HG03066 (cell line): ENCODE measurements around the gene DNMT1.

Experiments used
- ATAC-seq: cut with Tn5 transposase; IDR thresholded peaks from one replicate; pipeline ENCODE4 v1.9.1; 2021; ENCODE audit warnings: low read depth; ENCODE audit not compliant: unreplicated experiment

DNMT1 gene

DNA sequence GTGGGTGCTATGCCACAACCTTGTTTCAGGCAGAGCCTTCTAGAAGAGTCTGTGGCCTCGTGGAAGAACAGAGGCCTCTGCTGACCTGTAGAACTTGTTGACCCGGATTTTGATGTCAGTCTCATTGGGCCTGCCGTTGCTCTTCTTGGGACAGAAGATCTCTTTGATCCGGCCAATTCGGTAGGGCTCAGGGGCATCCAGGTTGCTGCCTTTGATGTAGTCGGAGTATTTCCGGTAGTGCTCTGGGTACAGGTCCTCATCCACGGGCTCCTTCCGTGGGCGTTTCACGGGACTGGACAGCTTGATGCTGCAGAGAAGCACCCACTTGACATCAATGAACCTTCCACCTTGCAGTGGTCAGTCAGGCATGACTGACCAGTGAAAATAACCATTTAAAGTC is 51.1 kb downstream of the DNMT1 start:
- no peak for ATAC-seq

DNA sequence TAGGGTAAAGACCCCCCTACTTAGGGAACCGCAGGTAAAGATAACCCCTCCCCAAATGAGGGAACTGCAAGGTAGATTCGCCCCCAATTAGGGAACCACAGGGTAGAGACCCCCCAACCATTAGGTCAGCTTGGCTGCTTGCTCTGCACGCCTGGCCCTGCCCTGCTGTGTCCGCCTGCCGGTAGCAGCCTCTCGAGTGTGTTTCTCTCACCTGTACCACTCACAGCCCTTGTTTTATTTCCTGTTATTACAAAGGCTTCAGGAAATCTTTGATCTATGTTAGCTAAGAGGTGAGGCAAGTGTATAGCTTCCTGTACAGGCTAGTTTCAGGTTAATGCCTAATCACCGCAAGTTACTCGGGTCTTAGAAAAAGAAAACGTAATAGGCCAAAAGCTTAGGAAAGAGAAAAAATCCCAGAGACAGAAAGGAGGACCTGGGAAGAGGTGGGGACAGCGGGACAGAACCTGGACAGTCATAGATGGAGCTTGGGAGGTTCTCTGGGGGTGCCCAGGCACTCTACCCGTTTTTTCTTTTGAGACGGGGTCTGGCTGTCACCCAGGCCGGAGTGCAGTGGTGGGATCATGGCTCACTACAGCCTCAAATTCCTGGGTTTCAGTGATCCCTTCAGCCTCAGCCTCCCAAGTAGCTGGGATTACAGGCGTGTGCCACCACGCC is 51.9 kb downstream of the DNMT1 start:
- ATAC-seq, result no peak

DNA sequence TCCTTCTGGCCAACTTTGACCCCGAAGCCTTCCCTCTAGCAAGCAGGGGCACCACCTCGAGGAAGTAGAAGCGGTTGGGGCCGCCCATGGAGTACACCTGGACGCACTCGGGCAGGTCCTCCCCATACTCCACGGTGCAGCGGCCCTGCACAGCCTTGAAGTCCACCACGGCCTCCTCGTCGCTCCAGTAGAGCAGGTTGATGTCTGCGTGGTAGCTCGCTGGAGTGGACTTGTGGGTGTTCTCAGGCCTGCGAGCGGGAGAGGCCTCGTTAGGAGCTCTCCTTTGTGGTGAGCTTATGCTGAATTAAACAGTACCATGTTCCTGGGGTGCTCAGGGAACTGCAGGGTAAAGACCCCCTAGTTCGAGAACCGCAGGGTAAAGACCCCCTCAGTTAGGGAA is 52.8 kb downstream of the DNMT1 start:
- ATAC-seq, result no peak

DNA sequence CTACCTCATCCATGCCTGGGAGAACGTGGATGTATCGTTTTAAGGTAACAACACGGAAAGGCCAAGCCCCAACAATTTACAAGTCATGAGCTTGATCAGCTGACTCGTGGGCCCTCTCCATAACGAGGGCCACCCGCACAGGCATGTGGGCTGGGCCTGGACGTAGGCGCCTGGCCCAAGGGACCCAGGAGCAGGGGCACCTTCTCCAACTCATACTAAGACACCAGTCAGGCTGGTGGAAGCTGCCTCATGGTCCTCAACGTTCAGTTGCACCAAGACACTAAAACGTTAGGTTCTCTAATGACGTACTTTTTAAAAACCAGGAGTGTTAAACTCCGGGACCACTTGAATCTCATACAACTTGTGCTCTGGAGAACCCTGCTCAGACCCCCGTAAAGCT is 53.3 kb downstream of the DNMT1 start:
- ATAC-seq, result no peak

DNA sequence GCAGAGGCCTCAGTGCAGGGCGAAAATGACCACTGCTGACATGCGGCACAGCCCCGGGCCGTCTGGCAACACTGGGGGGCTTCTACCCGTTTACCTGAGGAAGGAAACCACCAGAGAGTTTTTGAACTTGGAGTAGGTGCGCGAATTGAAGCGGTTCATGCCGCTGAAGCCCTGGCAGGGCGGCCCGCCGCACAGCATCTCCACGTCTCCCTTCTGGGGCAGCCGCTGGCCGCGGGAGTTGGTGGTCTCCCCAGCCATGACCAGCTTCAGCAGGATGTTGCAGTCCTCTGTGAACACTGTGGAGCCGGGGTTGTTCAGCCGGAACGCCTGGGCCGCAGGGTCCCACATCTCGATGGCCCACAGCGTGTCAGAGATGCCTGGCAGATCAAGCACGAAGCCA is 54.8 kb downstream of the DNMT1 start:
- no peak for ATAC-seq

DNA sequence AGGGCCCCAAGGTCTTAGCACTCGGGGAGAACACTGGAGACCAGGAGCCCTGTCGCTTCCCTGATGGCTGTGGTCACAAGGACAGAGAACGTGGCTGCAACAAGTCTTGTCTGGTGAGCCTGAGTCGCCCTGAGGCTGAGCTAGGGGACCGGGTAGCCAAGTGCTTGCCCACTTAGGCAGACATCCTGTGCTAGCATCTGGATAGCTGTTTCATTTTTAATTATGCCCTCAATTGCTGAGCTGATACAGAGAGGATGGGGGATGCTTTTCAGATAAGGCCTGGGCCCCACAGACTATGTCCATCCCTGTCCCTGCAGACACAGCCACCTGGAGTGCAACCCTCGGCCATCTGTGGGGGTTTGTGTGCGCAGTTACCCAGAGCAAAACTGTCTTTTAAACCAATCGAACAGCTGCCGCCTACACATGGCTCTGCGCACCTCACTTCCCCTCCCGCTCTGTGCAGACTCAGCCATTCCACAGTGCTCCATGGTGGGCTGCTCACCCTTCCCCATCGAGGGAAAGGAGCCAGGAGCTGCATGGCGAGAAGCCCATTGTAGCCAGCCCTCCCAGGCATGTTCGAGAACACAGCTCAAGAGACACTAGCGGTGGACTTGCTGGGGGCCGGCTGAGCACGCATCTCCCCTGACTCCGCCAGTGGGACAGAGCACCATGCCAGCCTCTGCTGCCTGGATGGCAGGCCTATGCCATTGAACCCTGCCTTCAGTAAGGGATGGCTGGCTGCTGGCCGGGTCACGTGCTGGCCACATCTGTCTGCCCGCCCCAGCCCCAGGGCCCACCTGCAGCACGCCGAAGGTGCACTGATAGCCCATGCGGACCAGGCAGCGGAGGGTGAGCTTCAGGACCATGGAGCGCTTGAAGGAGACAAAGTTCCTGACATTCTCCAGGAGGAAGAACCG is 55.6 kb downstream of the DNMT1 start:
- ATAC-seq, result no peak

DNA sequence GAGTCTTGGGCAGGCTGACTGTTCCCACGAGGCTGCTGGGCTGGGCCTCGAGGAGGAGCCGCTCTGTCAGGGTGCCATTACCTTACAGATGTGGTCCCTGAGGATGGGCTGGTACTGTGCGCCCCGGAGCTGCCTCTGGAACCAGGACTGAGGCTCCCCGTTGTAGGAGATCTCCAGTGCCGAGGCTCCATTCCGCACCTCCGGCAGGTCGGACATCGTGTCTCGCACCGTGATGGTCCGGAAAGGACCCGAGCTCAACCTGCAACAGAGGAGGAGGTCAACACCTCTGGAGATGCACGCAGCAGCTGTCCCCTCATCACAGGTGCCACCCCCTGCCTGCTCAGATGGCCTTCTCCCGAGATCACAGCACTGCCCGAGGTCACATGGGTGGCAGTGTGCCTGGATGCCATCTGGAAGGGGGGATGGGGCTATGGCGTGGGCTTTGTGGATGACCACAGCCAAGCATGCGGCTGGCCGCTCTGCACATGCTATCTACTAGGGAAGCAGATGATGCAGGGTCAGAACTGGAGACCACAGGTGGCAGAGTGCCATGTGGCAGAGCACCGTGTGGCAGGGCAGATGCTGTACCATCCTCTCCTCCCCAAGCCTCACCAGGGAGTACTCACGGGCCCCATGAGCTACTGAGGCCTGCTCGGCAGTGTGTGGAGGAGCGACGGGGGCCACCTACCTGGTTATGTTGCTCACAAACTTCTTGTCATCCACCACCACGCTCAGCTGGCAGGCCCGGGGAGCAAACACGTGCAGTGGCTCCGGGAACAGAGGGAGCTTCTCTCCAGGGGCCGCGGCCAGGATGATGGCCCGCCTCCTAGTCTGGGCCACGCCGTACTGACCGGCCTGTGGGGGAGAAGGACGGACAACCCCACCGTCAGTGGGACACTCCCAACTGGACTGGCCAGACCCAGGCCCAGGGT is 56.7 kb downstream of the DNMT1 start:
- ATAC-seq, result no peak

DNA sequence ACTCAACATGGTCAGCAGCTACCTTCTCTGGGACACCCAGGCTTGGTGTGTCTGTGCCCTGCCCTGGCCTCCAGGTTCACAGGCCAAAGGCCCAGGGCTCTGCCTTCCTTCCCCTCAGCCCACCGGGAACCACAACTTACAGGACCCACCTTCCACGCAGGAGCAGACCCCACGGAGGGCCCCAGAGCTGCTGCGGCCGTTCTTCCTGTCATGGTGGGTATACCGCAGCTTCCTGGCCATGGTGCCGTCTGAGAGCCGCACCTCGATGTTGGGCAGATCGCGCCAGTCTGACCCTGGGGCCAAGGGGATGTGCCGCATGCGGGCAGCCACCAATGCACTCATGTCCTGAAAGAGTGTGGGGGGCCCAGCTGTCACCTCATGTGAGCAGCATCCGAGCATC is 57.8 kb downstream of the DNMT1 start:
- ATAC-seq, result no peak

DNA sequence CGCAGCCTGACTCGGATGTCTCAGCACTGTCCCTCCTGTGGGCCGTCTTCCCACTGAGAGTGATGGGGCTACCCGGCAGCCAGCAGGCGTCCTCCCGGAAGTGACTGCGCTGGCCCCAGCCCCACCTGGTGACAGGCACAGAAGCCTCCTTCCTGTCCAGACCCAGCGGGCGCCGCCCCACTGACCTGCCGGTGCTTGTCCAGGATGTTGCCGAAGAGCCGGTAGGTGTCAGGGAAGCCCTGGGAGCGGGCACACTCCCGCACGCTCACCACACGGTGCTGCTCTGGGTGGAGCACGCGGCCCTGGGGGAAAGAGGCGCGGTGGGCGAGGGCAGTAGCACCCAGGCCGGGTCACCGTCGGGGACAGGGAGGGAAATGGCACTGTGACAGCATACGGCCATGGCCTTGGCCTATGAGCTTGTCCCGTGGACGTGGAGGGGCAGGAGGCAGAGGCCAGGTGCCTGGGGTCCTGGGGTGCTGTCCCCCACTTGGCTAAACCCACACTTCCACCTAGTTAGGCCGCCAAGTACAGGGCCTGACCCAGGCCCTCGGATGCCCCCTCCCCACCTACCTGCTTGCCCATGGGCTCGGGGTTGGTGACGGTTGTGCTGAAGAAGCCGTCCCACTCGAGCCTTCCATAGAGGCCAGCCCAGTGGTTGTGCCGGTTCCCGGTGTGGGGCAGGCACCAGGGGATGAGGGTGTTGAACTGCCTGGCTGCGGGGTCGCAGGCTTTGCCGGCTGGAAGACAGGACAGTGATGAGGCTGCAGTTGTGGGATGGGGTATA is 59.0 kb downstream of the DNMT1 start:
- ATAC-seq, result no peak

DNA sequence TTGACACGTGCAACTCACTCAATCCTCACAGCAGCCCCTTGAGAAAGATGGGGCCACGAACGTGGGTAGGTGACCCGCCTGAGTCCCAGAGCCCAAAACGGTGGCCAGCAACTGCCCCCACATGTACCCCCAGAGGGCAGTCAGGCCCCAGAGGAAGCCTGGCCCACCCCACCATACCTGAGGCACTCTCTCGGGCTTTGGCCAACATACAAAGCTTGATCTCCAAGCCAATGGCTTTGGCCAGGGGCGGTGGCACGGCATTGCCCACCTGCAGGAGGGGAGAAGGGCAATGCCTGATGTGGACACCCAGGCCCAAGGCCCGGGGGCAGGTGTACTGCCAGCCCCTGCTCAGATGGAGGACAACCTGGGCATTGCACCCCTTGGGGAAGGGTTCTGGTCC is 60.7 kb downstream of the DNMT1 start:
- ATAC-seq, result no peak

DNA sequence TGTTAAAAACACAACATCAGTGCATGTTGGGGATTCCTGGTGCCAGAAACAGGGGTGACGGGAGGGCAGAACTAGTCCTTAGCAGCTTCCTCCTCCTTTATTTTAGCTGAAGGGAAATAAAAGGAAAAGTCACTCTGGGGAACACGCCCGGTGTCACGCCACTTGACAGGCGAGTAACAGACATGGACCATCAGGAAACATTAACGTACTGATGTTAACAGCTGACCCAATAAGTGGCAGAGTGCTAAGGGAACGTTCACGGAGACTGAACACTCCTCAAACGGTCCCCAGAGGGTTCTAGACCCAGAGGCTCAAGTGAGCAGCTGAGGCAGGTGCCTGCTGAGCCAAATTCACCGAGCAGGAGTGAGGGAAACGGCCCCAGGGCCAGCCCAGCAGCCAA is 61.2 kb downstream of the DNMT1 start:
- ATAC-seq, result no peak

DNA sequence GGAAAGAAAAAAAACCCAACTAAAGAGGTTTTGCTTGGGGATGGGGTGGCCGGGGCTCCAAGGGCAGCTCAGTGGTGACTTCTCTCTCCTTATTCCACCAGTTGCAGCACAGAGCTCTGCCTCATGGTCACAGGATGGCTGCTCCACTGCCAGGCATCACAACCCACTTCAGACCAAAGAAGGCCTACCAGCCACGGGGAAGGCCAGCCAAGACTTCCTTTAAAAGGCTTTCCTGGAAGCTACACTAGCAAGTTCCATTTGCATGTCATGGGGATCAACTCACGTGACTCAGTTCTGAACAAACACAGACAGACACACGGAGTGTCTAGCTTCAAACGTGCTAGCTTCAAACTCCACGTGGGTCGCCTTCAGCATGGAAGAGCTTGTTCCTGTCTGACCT is 61.8 kb downstream of the DNMT1 start:
- ATAC-seq, result no peak

DNA sequence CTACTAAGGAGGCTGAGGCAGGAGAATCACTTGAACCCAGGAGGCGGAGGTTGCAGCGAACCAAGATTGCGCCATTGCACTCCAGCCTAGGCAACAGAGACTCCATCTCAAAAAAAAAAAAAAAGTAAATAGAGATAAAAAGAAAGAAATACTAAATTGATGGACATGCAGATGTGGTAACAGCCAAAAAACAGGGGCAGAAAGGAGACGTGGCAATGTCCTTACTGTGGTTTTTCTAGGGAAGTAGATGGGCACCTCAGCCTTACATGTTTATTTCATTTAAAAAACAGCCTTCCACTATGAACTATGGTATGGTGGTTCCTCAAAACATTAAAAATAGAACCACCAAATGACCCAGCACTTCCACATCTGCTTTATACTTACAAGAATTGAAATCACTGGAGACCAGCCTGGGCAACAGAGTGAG is 68.5 kb downstream of the DNMT1 start:
- no peak for ATAC-seq

DNA sequence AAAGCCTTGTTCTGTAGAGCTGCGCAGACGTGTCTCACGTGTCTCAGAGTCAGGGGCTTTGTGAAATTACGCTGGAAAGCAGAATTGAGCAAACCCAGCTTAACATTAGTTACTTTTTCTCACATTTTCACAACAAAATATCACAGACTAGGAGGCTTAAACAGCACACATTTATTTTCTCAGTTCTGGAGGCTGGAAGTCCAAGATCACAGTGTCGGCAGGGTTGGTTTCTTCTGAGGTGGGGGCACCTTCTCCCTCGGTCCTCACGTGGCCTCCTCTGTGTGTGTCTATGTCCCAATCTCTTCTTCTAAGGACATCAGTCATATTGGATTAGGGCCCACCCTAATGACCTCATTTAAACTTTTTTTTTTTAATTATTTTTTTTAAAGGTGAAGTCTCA is 70.3 kb downstream of the DNMT1 start:
- ATAC-seq, result no peak

DNA sequence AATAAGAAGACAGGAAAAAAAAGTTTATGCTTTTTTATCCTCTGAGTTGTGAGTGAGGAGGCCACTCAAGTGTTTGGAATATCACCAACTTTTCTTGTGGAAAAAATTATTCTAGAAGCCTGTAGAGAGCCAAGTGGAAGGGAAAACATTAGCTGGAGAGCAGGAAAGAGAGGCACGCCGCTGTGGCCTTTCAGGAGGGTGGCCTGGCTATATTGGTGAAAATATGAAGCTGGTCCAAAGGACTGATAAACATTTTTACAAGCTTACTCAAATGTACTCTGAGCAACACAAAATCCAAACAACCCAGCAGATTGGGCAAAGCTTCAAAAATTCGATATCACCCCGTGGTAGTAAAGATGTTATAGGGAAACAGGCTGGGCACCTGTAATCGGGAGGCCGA is 72.7 kb downstream of the DNMT1 start:
- ATAC-seq, result no peak

DNA sequence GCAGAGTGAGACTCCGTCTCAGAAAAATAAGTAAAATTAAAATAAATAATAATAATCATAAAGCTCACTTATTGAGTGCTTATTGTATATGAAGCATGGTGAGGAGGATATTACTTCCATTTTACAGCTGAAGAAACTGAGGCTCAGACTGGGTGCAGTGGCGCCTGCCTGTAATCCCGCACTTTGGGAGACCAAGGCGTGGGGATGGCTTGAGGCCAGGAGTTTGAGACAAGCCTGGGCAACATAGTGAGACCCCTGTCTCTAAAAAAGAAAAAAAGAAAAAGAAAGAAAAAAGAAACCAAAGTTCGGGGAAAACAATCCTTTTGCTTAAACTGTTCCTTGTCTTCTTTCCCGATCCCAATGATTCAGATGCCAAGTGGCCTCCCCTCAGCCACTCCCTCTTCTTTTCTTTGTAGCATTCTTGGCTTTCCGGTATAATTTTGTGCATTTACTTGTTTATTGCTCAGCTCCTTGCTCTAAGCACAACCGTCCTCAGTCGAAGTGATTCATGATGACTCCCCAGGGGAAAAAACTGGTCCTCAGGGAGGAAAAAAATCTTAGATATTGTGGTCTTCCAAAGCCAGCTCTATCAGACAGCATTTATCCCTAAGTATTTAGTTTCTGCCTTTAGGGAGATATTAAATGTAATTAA is 74.1 kb downstream of the DNMT1 start:
- no peak for ATAC-seq

DNA sequence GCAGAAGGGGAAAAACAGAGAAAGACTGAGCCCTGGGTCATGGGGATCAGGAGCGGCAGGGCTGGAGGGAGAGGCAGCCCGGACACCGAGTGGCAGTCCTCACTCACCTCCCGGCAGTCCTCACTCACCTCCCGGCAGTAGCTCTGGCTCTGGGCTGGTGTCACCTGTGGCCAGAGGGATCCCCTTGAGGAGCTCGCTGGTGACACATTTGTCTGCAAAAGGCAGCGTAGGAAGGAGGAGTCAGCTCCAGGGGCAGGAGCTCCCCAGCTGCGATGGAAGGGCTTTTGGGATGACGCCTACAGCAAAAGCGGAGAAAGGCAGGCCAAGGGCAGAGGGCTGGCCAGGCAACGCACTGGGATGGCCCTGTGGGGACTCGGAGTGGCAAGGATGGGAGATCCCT is 75.8 kb downstream of the DNMT1 start:
- ATAC-seq, result no peak

DNA sequence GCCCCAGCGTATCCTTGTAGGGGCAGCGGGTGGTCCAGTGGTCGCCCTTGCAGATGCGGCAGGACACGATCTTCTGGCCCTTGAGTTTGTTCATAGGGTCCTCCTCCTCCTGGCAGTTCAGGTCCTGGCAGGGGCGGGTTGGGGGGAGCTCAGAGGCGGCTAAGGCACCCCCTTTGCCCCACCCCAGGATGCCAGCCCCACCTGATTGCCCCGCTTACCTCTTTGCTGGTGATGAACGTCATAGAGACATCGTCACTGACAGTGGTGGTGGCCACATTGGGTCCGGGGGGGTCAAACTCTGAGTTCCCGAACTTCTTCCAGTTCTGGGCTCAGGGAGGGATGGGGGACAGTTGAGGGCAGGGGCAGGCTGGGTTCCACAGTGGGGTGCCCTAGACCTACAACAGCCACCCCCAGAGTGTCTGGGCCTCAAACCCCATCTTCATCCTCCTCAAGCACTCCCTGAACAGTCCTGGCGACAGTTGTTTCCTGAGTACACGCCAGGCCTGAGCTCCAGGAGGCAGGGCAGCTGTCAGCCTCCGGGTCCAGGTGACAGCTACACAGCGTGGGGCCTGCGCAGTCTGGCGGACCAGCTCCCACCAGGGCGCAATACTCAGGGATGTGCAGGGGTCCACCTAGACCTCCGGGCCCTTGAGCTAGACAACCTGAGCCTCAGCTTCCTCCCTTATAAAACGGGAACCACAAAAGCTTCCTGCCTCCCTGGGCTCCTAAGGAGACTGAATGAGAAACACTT is 77.7 kb downstream of the DNMT1 start:
- ATAC-seq, result no peak
